ENCODE data around the gene ASRGL1.
A peak's percentile ranks its signal among the peaks of the same experiment; 100 is the strongest.
"Not testable (repeated sequence)": the region's sequence is repeated elsewhere in the genome, so short reads cannot be mapped to it uniquely, and the experiment has no call there.

ASRGL1 gene

DNA sequence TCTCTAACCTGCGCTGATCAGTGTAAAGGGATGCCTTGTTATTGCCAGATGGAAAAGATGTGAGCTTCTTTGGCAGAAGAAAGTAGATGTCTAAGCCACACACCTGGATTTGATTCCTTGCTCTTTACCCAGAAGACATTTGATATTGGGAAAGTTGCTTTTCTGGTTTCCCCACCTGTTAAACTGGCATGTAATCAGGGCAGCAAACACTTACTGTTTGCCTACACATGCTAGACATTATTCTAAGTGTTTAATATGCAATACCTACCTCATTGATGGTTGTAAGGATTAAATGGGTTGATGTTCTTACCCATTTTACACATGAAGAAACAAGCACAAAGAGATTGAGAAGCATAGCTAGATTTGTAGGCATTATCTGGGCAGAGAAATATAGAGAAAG lies 16.6 kb downstream of the ASRGL1 start:
- DNase-seq: no peak

DNA sequence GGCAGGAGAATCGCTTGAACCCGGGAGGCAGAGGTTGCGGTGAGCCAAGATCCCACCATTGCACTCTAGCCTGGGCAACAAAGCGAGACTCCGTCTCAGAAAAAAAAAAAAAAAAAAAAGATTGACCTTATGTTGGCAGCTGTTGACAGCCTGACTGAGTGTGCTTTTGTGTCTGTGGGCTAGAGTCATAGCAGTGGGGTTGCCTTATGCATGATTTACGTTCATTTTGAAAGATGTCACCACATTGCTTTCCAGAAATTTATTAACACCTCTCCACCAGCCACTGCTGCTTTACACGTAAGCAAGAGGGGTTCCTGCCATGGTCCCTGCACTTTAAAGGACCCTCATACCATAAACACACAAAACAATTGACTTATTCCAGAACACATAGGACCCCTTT lies 21.0 kb downstream of the ASRGL1 start:
- DNase-seq: no peak

DNA sequence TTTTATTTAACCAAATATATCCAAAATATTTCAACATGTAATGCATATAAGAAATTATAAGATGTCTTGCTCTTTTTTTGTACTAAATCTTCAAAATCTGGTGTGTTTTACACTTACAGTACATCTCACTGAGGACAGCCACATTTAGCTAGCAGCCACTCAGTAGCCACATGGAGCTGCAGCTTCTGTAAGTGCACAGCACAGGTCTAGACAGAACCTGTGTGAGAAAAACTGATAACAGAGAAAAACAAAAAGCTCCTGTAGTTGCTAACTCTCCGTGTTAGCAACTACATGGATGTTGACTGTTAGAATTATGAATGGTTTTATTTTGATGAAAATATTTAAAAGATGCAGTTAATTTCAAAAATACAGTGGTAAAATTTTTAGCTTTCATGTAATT lies 22.2 kb downstream of the ASRGL1 start:
- DNase-seq: no peak

DNA sequence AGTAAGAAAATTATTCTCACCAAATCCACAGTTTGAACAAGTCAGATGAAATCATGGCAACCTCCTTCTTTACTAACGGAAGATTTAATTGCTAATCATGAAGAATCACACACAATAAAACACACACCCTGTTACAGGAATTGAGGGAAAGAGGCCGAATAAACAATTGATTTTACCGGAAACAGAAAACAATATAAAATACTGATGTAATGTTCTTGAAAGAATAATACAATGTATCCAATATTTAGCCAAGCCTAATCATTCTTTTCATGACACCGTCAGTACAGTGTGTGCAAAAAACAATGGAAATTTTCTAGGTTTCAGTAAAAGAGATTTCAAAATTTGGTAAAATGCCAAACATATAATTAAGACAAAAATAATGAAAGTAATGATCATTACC lies 23.4 kb downstream of the ASRGL1 start:
- DNase-seq: no peak

DNA sequence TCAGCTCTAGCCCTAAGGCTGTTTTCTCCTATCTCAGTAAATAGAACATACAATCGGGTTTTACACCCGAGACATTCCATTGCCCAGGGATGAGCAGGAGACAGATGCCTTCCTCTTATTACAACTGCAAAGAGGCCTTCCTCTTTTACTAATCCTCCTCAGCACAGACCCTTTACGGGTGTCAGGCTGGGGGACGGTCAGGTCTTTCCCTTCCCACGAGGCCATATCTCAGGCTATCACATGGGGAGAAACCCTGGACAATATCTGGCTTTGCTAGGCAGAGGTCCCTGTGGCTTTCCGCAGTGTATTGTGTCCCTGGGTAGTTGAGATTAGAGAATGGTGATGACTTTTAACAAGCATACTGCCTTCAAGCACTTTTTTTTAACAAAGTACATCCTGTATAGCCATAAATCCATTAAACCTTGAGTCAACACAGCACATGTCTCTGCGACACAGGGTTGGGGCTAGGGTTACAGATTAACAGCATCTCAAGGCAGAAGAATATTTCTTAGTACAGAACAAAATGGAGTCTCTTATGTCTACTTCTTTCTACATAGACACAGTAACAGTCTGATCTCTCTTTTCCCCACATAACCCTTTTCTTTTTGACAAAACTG lies 31.7 kb downstream of the ASRGL1 start:
- not testable (repeated sequence) for DNase-seq

DNA sequence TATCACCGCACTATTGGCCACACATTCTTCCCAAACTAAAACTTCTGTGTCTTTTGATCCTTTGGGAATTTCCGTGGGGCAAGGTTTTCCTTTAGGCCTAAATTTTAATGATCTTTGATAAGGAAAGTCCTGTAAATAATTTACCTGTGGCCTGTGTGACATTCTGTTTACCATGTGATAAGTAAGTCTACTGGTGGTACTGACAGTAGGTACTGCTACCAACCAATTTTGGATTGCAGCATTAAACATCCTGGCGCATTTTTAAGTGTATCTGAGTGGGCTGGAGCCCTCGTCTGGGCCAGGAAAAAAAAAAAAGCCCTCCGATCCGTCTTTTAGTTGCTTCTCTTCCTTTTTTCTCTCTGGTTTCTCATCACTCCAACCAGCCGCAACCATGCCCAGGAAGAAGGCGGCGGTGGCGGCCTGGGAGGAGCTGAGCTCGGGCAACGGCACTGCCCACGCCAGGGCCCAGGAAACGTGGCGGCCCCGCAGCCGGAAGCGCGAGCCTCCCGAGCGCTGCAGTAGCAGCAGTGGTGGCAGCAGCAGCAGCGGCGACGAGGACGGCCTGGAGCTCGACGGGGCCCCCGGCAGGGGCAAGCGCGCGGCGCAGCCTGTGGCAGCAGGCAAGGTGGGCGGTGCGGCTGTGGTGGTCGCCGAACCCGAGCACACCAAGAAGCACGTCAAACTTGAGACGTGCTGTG lies 33.6 kb downstream of the ASRGL1 start:
- DNase-seq: peak; percentile 69

DNA sequence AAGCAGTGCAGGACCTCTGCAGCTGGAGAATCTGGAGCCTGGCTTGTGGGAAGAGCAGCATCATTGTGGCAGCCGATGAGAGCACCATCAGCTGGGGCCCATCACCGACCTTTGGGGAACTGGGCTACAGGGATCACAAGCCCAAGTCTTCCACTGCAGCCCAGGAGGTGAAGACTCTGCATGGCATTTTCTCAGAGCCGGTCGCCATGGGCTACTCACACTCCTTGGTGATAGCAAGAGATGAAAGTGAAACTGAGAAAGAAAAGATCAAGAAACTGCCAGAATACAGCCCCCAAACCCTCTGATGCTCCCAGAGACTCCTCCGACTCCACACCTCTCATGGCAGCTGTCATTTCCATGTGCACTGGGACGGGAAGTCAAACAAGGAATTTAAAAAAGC lies 35.6 kb downstream of the ASRGL1 start:
- peak; percentile 52 for DNase-seq

DNA sequence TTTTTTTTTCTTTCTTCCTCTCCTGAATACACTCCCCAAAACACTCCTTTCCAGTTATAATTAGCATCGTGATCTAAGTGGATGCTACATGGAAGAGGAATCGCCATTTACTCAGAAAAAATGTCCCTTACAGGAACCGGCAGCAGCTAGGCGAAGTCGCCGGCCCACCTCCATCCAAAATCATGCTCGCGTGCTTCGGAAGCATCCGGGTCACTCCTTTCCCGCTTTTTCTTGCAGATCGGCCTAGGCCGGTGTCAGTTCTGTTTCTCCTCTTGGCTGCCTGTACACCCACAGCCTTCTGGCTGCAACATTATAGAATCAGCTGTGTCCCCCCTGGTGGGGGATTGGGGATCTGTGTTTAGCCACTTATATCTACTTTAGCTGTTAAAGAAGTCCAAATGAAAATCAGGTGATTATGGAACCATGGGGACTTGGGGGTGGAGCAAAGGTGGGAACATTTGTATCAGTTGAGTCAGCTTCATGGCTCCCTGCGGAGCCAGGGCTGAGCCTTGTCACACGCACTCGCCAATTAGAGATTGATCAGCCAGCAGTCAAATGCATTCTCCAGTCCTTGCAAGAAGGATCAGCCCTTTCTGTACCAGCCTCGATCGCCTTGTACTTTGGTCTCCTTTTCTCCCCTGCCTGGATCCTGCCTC lies 36.3 kb downstream of the ASRGL1 start:
- DNase-seq: peak; percentile 32

DNA sequence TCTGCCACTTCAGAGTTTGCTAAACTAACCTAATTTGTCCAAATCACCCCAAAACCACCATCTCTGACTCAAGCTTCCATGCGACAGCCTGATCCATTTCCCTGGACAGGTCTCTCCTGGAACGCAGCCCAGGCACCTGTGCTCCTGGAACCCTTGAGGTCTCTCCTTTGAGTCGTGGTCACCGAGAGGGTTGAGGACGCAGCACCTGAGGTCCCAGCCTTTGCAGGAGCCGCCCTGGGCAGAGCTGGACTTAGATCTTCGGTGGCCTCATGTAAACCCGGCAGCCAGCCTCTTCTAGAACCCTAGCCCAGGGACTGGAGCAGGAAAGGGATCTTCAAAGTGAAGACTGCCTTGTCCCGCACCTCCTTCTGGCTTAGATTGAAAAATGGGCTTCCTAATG lies 37.6 kb downstream of the ASRGL1 start:
- DNase-seq: peak; percentile 32

DNA sequence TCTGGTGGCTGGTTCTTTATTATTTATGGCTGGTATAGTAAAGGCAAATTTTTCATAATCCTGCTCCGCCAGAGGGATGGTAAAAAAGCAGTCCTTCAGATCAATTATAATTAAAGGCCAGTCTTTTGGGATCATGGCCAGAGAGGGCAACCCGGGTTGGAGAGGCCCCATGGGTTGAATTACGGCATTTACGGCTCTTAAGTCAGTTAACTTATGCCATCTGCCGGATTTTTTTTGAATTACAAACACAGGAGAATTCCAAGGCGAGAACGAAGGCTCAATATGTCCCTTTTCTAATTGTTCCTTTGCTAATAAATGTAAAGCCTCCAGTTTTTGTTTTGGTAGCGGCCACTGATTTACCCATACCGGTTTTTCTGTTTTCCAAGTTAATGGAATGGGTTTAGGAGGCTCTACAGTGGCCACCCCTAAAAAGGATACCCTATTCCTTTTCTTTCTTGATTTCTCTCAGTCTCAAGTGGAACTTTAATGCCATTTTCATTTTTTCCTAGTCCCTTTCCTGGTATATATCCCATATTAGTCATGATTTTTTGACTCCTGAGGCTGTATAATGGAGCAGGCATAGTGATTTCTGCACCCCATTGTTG lies 41.3 kb downstream of the ASRGL1 start:
- peak; percentile 50 for DNase-seq

DNA sequence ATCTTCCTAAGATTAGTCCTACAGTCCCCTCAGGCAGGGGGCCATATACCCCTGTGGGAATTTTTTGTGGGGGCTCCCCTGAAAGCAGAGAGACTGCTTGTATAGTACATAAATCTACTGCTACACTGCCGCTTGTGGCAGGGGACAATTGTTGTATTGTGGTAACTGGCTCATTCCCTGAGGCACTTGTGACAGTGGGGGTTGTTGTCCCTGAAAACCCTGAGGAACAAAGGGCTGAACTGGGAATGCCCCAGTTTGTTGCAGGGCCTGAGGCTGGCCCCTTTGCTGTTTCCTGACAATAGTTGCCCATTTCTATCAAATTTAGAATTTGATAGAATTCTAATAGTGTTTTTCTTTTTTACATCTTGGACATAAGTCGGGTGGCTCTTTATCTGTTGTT lies 42.3 kb downstream of the ASRGL1 start:
- DNase-seq: peak; percentile 24

DNA sequence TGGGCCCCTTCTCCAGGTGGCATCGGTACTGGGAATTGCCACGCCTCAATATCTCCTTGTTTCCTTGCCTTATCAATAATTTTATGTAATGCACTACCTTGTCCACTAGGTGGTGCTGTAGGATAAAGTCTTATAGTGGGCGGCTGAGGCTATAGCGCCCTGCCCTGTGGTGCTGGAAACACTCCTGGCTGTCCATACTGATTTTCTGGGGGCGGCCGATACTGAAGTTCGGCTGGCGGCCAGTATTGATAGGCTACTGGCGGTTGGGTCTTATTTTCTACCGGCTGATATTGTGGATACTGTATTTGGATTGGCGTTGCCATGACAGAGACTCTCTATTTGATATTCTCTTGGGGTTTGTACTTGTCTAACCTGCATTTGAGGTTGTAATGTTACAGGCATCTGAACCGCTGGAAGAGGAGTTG lies 43.6 kb downstream of the ASRGL1 start:
- peak; percentile 76 for DNase-seq

DNA sequence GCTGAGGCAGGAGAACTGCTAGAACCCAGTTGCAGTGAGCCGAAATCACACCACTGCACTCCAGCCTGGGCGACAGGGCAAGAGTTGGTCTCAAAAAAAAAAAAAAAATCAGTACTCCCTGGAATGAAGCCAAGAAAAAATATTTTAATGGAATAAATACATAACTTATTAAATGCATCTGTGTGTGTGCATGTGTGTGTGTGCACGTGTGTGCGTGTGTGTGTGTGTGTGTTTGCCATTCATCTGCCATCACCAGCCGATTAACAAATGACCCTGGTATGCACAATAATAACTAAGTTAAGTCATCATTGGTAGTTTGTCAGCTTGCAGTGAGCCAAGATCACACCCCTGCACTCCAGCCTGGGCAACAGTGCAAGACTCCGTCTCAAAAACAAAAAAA lies 46.6 kb downstream of the ASRGL1 start:
- DNase-seq: no peak

DNA sequence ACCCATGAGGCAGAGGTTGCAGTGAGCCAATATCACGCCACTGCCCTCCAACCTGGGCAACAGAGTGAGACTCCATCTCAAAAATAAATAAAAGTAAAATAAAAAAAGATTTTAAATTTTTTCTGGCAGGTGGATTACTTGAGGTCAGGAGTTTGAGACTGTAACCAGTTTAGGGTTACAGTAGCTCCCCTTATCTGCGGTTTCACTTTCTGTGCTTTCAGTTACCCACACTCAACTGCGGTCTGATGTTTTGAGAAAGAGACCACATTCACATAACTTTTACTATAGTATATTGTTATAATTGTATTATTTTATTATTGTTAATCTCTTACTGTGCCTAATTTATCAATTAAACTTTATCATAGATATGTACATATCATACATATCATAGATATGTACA lies 48.8 kb downstream of the ASRGL1 start:
- DNase-seq: not testable (repeated sequence)

DNA sequence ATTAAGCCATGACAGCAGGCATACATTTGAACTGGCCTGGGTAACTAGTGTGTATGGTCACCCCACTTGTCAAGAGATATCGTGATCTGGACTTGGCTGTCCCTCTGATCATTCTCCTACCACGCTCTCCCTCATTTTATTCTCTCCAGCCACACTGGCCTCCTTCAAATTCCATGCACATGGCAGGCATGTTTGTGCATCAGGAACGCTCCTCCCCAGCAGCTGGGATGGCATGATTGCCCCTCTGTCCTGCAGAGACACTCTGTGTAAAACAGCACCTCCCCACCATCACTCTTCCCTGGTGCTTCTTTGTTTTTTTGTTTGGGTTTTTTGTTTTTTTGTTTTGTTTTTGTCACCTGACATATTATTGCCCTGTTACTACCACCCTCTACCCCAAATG lies 50.1 kb downstream of the ASRGL1 start:
- no peak for DNase-seq

DNA sequence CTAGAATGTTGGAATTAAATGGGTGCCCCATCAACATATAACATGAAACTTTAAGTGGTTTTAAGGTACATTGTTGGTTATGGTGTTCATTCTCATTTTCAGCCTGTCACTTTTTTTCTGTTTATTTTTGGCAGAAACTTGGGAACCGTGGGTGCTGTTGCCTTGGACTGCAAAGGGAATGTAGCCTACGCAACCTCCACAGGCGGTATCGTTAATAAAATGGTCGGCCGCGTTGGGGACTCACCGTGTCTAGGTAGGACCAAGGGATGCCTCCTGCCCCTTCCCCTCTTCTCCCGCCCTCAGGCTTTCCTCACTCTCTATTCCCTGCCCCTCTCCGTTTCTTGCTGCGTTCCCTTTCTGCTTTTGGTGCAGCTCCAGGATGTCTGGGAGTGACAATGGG lies 51.8 kb downstream of the ASRGL1 start:
- DNase-seq: no peak

DNA sequence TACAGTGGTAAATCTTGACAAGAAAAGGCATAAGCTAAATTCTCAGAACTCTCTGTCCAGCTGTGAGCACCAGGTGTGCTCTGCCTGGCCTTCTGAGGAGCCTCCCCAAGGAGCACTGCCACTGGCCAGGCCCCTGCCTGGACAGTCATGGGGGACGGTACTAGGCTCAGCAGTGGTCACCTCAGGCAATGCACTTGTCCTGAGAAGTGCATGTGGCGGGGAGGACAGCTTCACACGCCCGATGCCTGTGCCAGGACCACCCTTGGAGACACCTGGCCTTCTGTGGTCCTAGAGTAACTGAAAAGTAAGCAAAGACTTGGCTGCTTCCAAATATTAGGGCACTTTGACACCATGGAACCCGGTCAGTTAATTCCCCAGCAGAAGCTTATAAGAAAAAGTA lies 53.0 kb downstream of the ASRGL1 start:
- no peak for DNase-seq

DNA sequence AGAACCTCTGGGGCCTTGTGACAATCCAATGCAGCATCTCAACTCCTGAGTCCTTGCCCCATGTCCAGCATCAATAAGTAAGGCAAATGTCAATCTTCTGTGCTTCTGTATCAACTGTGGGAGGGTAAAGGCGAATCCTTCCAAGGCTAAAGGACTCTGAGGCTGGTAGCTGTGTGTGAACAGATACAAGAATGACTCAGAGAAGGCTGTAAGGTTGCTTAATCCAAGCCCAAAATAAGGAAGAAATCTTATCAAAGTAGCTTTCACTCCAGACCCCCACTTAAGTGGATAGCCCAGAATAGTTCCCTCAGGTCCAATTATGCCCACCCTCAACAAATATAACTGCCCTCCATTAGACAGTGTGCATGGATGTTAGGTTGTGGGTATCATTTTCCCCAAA lies 53.5 kb downstream of the ASRGL1 start:
- no peak for DNase-seq

DNA sequence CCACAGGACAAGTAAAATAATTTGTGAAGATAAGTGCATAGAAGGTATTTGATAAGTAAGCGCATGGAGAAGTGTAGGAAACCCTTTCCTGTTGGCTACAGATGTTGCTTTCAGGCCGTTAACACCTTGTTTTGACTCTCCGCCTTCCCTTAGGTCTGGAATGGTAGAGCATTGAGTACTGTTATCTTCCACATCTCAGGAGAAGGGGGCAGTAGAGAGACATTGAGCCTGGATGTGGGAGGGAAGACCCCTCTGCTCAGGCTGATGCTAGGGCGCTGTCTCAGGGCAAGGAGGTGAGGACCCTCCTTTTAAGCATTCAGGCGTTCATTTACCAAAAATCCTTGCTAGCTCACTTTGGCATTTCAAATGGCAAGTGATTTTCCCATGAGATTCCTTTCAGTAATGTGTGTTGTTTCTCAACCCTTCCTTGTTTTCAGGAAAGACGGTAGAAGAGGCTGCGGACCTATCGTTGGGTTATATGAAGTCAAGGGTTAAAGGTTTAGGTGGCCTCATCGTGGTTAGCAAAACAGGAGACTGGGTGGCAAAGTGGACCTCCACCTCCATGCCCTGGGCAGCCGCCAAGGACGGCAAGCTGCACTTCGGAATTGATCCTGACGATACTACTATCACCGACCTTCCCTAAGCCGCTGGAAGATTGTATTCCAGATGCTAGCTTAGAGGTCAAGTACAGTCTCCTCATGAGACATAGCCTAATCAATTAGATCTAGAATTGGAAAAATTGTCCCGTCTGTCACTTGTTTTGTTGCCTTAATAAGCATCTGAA lies 54.6 kb downstream of the ASRGL1 start:
- no peak for DNase-seq

DNA sequence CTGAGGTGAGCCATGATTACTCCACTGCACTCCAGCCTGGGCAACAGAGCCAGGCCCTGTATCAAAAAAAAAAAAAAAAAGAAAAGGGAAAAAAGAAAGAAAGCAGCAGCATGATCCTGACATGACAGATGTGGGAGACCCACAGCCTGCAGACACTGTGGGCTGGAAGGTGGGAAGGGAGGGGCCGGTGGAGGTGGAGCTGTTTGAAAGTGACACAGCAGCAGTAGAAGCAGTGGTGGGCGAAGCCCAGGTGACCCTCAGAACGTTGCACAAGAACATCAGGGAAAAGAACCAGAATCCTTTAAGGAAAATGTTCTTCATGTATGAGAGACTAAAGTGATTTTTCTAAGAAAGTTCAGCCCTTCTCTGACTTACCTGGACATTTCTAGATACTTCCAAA lies 55.3 kb downstream of the ASRGL1 start:
- DNase-seq: no peak

DNA sequence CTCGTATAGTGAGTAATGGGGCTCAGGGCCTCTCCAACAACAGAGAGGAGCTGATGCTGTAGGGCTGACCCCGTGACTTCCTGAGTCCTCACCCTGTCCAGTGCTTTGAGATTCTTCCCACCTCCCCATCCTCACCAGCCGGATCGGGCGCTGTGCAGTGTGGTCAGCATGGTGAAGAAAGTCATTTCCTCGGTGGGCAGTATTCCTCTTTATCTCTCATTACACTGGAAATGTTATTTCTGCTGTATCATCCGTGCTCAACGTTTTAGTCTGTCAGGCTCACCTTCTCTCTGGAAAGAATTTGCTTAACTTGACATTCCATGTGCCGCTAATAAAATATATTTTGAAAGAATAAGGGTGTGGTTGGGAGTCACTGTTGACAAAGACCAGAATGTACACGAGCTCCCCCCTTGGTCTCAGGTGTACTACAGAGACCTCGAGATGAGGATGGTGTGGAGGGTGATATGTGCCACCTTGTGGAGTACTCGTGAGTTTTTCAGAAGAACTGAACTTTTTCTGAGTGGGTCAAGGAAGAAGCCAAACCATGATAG lies 55.9 kb downstream of the ASRGL1 start:
- no peak for DNase-seq

DNA sequence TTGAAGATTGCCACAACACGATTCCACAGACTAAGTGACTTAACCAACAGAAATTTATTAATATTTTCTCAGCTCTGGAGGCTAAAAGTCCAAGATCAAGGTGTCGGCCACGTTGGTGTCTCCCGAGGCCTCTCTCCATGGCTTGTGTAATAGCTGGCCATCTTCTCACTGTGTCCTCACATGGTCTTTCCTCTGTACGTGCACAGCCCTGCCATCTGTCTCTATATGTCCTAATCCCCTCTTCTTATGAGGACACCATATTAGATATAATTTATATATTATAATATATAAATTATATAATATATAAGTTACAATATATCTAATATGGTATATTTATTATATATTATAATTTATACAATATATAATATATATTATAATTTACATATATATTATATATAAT lies 56.5 kb downstream of the ASRGL1 start:
- no peak for DNase-seq
